RPMI7951 (cell line): ENCODE measurements around the gene SPATA31D4. TPM values are rescaled to one million over a fixed set of nuclear protein-coding genes. Genes with fewer than 3 reads are reported as not detected.
"Not testable (repeated sequence)": the region's sequence is repeated elsewhere in the genome, so short reads cannot be mapped to it uniquely, and the experiment has no call there.

ENCODE experiments used
- DNase-seq: peaks from one replicate; pipeline ENCODE4 v3.0.0-alpha.2; 2012; ENCODE audit warnings: low read depth
- total RNA-seq: library from RNA; depleted of rRNA; stranded (reverse); fragments of >200 nt; shearing (Covaris generic); gene quantifications from 2 replicates; pipeline ENCODE4 v1.2.3, GENCODE V29; 2014; rRNA removed

Gene SPATA31D4
- total RNA-seq, result not detected in 2 replicates

DNA sequence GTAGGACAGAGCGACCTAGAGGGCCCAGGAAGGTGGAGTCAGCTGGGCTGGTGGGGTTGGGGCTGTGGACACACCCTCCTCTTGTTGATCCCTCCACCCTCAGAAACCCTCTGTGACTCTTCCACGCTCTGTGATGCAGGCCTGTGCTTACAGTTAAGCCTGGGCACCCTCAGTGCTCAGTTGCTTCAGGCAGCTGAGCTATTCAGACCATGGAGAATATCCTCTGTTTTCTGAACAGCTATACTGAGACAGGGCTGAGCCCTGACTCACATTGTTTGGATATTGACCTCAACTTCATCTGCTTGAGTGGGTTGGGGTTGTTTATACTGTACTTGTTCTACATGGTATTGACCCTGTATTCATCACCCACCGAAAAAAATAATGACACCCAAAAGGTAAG, at the start of gene SPATA31D4:
TSS of gene SPATA31D4 (plus strand) at position 124 of the 400 bp plus-strand sequence. CDS start at position 210, 86 bp downstream.
- not testable (repeated sequence) for DNase-seq

DNA sequence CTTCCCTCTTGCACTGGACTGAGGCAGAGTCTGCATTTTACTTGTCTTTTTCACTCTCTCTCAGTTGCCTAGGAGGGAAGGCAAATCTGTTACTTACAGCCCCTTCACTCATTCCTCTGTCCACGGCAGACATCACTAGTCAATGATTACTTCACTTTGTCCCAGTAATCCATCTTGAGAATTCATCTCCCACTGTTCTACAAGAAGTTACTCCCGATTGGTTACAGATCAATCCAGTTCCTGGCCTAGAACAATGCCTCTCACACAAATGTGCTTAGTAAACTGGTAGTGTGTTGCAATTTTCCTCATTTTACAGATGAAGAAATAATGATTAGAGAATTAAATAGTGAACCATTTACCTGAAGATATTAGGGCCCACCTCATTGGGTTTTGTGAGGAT, 49.7 kb upstream of the SPATA31D4 start:
- DNase-seq, result no peak

DNA sequence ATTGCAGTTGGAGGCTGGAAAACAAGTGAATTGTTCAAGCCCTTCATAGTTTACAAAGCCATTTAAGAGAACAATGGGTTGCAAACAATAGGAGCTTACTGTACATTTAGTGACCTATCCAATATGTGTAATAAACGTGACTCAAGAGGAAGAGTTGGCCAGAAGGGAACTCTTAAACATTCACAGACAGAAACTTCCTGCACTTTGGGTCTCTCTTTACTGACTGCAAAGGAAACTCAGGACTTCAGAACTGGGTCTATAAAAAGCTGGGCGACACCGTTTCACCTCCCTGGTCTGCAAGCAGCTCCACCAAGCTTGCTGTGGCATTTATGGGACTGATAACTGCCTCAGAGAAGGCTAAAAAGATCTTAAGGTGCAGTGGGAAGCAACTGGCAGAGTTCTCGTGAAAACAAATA, 48.7 kb upstream of the SPATA31D4 start:
- DNase-seq, result no peak

DNA sequence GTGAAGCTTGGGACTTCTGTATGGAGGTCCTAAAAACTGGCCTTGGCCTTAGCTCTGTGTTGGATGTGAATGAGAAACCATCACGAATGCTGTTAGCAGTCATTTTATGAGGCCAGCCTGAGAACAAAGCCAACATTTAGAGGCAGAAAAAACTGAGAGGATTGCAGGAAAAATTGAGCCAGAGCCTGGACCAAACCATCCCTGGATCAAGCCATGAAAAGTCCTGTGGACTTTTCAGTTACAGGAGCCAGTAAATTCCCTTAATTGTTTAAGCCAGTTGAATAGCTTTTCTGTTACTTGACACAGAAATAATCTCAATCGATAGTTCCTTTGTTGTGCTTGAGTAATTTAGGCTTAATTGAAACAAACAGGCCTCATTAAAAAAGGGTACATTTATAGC, 42.6 kb upstream of the SPATA31D4 start:
- no peak for DNase-seq

DNA sequence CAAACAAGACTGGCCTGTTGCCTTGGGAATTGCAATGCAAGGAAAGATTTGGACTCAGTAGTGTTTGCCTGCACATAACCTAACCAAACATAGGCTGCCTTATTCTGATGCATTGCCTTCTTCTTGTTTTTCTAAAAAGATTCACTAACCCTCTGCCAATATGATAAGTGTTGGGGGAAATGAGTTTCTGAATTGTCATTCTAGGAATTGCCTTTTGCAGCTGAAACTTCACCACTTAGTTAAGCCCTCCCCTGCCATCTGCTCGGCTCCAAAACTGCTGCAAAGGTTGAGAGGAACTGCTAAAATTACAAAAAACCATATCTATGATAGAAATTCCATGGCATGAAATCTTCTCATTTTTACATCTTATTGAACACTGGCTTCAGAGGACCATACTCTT, 41.6 kb upstream of the SPATA31D4 start:
- DNase-seq, result no peak

DNA sequence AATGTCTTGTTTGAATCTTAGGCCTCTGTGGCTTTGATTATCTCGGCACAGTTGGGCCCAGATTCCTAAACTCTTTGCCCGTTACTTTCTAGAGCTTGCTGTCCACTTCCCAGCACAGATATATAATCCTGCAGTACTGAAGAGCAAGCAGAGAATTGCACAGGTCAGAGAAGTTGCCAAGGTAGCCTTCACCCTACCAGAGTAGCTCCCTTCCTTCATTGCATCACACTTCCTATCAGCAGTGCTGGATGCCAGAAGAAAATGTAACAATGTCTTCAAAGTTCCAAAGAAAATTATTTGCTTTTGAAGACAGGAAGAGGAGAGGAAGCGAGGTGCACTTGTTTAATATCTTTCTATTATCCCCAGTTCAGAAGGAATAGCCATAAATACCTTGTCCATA, 38.1 kb upstream of the SPATA31D4 start:
- no peak for DNase-seq

DNA sequence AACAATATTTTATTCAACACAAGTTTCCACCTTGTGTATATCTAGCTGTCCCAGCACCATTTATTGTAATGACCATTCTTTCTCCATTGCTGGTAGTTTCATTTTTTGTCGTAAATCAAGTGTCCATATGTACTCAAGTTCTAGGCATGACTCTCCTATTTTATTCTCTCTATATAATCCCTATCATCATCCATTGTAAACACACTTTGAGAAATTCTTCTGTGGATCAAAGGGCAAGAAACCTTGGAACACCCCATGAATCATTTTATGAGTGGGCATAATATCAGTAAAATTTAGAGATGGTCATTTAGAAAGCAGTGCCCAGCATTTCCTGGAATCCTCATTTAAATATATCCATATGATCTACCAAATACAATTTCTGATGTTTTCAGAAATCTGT, 35.8 kb upstream of the SPATA31D4 start:
- no peak for DNase-seq

DNA sequence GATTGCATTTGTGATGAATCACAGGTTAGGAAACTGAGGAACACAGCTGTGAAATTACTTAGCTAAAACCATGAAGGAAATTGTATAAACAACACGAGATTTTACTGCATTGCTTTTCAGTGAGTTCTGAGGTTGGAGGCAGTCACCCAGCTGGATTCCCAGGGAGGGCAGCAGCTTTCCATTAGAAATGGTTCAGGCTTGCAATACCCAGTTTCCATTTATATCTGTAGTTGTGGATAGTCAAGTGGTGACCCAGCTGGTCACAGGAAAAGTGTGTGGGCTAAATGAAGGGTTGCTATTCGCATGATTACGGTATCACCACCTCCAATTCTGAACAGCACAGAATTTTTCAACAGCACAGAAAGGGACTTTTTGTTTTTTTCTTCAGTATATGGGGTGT, 34.3 kb upstream of the SPATA31D4 start:
- DNase-seq, result peak; percentile 17

DNA sequence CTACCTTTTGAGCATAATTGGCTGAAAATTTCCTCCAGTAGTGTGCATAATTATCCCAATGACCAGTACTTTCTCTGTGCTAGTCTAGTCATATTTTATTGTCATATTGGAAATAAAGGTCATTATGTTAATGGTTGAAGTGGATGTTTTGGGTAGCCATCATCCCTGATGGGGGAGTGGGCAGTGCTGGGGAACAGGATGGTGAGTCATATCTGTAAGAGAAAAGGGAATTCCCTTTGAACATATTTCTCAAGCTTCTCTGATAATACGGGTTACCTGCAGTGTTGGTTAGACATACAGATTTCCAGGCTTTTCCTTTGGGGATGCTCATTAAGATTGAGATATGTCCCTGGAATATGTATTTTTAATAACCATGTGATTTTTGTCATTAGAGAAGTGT, 33.3 kb upstream of the SPATA31D4 start:
- DNase-seq, result peak; percentile 14

DNA sequence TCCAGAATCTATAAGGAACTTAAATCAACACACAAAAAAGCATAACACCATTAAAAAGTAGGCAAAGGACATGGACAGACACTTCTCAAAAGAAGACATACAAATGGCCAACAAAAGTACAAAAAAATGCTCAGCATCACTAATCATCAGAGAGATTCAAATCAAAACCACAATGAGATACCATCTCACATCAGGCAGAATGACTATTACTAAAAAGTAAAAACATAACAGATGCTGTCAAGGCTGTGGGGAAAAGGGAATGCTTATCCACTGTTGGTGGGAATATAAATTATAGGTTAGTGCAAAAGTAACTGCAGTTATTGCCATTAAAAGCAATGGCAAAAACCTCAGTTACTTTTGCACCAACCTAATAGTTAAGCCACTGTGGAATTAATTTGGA, 32.2 kb upstream of the SPATA31D4 start:
- DNase-seq, result peak; percentile 44

DNA sequence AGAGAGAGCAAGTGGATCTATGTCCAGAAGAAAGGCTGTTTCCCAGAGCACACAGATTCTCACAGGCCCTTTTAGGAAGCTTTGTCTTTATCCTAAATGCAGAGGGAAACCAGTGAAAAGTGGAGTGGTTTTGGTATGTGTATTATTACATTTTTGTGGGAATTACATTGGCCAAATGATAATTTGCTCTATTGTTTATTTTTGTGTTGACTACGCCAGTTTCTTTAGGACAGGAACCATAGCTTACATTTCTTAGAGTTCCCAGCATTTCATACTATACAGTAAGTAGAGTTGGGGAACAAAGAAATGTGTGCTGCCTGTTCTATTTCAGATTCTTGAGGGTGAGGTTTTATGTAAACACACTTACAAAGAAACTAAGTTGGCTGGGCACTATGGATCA, 29.4 kb upstream of the SPATA31D4 start:
- no peak for DNase-seq

DNA sequence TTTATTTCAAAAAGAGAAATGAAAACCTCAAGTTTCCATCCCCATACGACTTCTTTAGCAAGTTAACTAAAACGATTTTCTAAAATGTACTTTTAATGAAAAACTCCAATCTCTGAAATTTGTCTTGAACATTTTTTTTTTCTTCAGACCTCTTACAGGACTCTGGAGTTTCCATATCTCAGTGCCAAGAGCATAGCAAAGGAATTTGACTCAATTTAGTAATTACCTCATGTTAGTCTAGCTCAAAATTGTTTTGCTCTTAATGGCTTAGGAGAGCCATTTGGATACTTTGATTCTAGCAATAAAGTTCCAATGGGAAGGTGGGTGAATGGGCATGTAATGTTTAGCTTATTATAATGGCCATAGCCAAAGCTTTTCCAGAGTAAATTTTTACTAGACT, 26.0 kb upstream of the SPATA31D4 start:
- peak; percentile 3 for DNase-seq

DNA sequence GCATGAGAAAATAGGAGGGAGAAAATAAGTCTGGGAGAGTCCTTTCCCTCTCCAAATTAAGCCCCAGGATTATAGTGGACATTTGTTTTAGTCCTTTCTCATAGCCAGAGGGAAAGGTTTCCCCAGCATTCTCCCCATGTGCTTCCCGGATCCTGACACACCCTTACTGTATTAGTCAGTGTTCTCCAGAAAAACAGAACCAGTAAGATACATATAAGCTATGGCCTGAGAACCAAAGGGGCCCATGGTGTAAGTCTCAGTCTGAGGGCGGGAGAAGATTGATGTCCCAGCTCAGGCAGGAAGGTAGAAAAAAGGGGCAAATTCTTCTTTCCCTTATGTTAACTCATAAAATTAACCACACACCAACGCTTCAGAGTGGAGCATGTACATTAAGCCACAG, 25.6 kb upstream of the SPATA31D4 start:
- peak; percentile 62 for DNase-seq

DNA sequence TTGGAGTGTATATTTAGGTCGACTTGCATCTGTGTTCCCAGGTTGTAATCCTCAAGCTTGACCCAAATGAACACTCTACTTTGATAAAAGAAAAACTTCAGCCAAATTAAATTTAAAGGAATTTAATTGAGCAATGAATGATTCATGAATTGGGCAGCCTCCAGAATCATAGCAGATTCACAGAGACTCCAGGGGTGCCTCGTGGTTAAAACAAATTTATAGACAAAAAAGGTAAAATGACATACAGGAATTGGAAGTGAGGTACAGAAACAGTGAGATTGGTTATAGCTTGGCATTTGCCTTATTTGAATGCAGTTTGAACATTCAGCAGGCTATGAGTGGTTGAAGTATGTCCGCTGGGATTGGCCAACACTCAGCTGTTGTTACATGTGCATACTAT, 21.6 kb upstream of the SPATA31D4 start:
- peak; percentile 4 for DNase-seq

DNA sequence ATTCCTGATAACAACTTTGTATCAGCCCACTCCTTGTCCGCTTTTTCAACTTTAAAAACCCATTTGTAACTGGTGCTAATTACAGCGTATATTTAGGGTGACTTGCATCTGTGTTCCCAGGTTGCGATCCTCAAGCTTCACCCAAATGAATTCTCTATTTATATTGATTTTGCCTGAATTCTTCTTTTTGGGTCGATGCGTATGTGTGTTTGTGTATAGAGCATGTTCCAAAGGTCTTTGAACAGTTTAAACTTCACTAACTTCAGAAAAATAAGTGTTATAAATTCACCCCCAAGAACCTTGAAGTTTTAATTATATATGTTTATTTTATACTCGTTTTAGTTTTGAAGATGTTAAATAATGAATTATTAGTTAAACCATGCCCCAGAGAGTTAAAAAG, 16.1 kb upstream of the SPATA31D4 start:
- no peak for DNase-seq

DNA sequence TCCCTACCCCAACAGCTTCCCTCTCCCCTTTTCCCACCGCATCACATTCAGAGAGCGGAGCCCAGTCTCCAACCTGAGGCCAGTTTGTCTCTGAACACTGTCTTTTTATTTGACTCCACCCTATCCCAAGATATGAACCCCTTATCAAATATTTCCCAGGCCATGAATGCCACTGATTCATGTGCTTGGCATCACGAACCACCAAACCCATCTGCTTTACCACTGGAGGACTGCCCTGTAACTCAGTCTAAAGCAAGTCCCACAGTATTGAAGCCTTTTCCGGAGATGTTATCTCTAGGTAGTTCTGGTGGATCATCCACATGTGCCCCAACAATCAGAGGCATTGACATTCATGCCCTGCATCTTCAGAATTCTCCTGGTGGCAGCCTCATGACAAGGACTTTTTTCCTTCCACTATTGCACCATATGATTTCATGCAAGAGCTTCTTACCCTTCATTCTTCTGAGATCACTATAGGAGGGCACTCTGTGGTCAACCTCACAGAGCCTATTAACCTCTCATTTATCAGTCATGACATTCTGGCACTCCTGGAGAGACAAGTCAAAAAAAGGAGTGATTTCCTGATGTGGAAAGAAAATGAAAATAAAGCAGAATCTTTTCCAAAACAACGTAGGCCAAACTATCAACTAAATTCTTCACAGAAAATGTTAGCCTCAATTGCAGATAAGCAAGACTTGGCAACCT, 12.3 kb upstream of the SPATA31D4 start:
- peak; percentile 34 for DNase-seq

DNA sequence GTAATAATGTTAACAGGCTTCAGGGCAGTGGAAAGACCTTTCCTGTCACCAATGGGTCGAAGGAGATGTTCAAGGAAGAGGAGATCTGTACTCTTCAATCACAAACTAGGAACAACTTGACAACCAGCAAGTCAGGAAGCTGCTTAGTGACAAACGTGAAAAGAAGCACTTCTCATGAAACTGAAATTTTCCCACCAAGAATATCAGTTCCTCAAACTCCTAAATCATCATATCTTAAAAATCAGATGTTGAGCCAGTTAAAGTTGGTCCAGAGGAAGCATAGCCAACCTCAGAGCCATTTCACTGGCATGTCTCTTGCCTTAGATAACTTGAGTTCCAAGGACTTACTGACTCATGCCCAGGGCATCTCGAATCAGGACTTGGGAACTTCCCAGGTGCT, 9.7 kb upstream of the SPATA31D4 start:
- DNase-seq, result not testable (repeated sequence)

DNA sequence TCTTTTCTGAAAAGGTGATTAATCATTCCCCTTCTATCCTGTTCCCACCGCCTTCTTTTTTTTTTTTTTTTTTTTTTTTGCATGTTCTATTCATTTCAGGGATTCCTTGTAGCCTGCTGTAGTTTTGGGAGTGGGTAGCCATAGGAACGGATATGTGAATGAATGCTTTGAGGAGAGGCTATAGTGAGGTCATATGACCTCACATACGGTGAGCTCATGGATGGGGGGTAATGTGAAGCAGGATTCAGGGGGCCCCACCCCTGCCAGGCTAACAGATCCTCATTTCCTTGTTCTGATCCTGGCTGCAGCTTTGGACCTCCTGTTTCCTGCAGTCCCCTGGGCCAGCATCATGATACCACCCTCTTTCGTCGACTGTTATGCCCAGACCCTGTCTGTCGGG, 1.9 kb downstream of the SPATA31D4 start:
- not testable (repeated sequence) for DNase-seq

DNA sequence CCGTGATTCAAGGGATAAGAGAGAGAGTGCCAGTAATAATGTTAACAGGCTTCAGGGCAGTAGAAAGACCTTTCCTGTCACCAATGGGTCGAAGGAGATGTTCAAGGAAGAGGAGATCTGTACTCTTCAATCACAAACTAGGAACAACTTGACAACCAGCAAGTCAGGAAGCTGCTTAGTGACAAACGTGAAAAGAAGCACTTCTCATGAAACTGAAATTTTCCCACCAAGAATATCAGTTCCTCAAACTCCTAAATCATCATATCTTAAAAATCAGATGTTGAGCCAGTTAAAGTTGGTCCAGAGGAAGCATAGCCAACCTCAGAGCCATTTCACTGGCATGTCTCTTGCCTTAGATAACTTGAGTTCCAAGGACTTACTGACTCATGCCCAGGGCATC, 5.3 kb downstream of the SPATA31D4 start:
- DNase-seq, result not testable (repeated sequence)

DNA sequence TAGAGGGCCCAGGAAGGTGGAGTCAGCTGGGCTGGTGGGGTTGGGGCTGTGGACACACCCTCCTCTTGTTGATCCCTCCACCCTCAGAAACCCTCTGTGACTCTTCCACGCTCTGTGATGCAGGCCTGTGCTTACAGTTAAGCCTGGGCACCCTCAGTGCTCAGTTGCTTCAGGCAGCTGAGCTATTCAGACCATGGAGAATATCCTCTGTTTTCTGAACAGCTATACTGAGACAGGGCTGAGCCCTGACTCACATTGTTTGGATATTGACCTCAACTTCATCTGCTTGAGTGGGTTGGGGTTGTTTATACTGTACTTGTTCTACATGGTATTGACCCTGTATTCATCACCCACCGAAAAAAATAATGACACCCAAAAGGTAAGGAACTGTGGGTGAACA, 15.2 kb downstream of the SPATA31D4 start, which contains the start of gene SPATA31D3:
TSS of gene SPATA31D3 (plus strand) at position 108 of the 400 bp plus-strand sequence. CDS start at position 194, 86 bp downstream.
- not testable (repeated sequence) for DNase-seq

DNA sequence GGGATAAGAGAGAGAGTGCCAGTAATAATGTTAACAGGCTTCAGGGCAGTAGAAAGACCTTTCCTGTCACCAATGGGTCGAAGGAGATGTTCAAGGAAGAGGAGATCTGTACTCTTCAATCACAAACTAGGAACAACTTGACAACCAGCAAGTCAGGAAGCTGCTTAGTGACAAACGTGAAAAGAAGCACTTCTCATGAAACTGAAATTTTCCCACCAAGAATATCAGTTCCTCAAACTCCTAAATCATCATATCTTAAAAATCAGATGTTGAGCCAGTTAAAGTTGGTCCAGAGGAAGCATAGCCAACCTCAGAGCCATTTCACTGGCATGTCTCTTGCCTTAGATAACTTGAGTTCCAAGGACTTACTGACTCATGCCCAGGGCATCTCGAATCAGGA, 20.4 kb downstream of the SPATA31D4 start:
- not testable (repeated sequence) for DNase-seq

DNA sequence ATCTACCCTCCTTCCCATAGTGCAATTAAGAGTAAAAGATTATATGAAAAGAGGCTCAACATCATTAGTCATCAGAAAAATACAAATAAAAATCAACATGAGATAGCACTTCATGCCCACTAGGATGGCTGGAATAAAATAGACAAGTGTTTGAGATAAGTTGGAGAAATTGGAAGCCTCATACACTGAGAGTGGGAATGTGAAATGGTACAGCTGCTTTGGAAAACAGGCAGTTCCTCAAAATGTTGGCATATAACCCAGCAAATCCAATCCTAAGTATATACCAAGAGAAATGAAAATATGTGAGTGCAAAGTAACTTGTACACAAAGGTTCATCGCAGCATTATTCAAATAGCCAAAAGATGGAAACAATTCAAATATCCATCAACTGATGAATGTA, 24.9 kb downstream of the SPATA31D4 start:
- no peak for DNase-seq

DNA sequence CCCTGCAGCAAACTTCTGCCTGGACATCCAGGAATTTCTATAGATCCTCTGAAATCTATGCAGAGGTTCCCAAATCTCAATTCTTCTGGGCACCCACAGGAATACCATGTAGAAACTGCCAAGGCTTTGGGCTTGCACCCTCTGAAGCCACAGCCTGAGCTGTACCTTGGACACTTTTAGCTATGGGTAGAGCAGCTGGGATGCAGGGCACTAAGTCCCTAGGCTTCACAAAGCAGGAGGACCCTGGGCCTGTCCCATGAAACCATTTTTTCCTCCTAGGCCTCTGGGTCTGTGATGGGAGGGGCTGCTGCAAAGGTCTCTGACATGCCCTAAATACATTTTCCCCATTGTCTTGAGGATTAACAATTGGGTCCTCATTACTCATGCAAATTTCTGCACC, 27.4 kb downstream of the SPATA31D4 start:
- no peak for DNase-seq
